Fibroblast of lung (primary cell): ENCODE results near the gene NEURL1. TPM values are rescaled to one million over a fixed set of nuclear protein-coding genes. Genes with fewer than 3 reads are reported as not detected.

ENCODE experiments used
- DNase-seq, 2 donors: peaks; one replicate each; pipeline versions ENCODE4 v3.0.0 to v3.0.0-alpha.2; 2010; ENCODE audit warnings: low read depth in 2 of 2
- H2AFZ ChIP-seq: 2 replicates; pipeline ENCODE4 v1.5.1; 2012; ENCODE audit warnings: low read length, control low read depth, inconsistent platforms
- H3K27ac ChIP-seq: 2 replicates; pipeline ENCODE4 v1.5.1; 2011; ENCODE audit warnings: low read length, control low read depth; ENCODE audit not compliant: insufficient read depth
- H3K27me3 ChIP-seq: 2 replicates; pipeline ENCODE4 v1.5.1; 2011; ENCODE audit warnings: mild to moderate bottlenecking, low read length; ENCODE audit not compliant: control insufficient read depth, insufficient read depth
- H3K36me3 ChIP-seq: 2 replicates; pipeline ENCODE4 v1.5.1; 2011; ENCODE audit warnings: low read length; ENCODE audit not compliant: control insufficient read depth, insufficient read depth
- H3K4me1 ChIP-seq: 2 replicates; pipeline ENCODE4 v1.5.1; 2011; ENCODE audit warnings: low read length; ENCODE audit not compliant: control insufficient read depth, insufficient read depth; ENCODE audit errors: extremely low read depth
- H3K4me2 ChIP-seq: 2 replicates; pipeline ENCODE4 v1.5.1; 2011; ENCODE audit warnings: low read length, control low read depth; ENCODE audit not compliant: insufficient read depth; ENCODE audit errors: extremely low read depth
- H3K4me3 ChIP-seq, 4 experiments: fragments of 200-600 bp in 1 of 4; sonication (generic) in 1 of 4; replicated peaks in 1 of 4; 2 replicates each; pipeline ENCODE4 v1.5.1; 2011 to 2016; ENCODE audit warnings: low read length in 4 of 4, low read depth in 3 of 4, mild to moderate bottlenecking in 3 of 4, control low read depth in 2 of 4, inconsistent platforms in 1 of 4, mixed read lengths in 1 of 4; ENCODE audit not compliant: insufficient read depth in 1 of 4; ENCODE audit errors: control extremely low read depth in 1 of 4
- H3K79me2 ChIP-seq: 2 replicates; pipeline ENCODE4 v1.5.1; 2012; ENCODE audit warnings: mild to moderate bottlenecking, low read length, inconsistent platforms; ENCODE audit not compliant: control insufficient read depth, insufficient read depth
- H3K9ac ChIP-seq: 2 replicates; pipeline ENCODE4 v1.5.1; 2011; ENCODE audit warnings: mild to moderate bottlenecking, low read length, control low read depth; ENCODE audit not compliant: insufficient read depth
- H3K9me3 ChIP-seq: 2 replicates; pipeline ENCODE4 v1.5.1; 2012; ENCODE audit warnings: low read depth, low read length; ENCODE audit not compliant: control insufficient read depth, insufficient read depth
- H4K20me1 ChIP-seq: 2 replicates; pipeline ENCODE4 v1.5.1; 2011; ENCODE audit warnings: low read length; ENCODE audit not compliant: control insufficient read depth, insufficient read depth; ENCODE audit errors: extremely low read depth
- EZH2 ChIP-seq: IDR thresholded peaks from 2 replicates; pipeline ENCODE4 v1.5.1; 2012; ENCODE audit warnings: low read length, control low read depth, mild to moderate bottlenecking; ENCODE audit errors: missing control alignments
- polyA plus RNA-seq, 2 donors: library from polyadenylated mRNA; depleted of rRNA in 1 of 2; stranded (reverse) in 1 of 2; unstranded in 1 of 2; fragments of >200 nt; gene quantifications; 2 replicates each; pipeline ENCODE4 v1.2.1, GENCODE V29; 2011 to 2012; ENCODE audit warnings: missing spikeins in 1 of 2
- total RNA-seq: library from RNA; depleted of rRNA; stranded (reverse); fragments of >200 nt; gene quantifications from 2 replicates; pipeline ENCODE4 v1.2.1, GENCODE V29; 2014
- TF ChIP-seq, protein P1 (sequence below), 2 donors: IDR thresholded peaks in 1 of 2; conservative IDR thresholded peaks in 1 of 2; 1 replicate in 1 of 2; 2 replicates in 1 of 2; pipeline ENCODE4 v1.5.1; 2011 to 2012; ENCODE audit warnings: low read length in 2 of 2, control low read depth in 1 of 2, inconsistent platforms in 1 of 2, low read depth in 1 of 2, mild to moderate bottlenecking in 1 of 2

NEURL1 gene
- total and polyA plus RNA-seq, 2 donors (not counting 1 experiment from before 2014, with no cell fraction given): 0.12 TPM; not detected in 1

DNA sequence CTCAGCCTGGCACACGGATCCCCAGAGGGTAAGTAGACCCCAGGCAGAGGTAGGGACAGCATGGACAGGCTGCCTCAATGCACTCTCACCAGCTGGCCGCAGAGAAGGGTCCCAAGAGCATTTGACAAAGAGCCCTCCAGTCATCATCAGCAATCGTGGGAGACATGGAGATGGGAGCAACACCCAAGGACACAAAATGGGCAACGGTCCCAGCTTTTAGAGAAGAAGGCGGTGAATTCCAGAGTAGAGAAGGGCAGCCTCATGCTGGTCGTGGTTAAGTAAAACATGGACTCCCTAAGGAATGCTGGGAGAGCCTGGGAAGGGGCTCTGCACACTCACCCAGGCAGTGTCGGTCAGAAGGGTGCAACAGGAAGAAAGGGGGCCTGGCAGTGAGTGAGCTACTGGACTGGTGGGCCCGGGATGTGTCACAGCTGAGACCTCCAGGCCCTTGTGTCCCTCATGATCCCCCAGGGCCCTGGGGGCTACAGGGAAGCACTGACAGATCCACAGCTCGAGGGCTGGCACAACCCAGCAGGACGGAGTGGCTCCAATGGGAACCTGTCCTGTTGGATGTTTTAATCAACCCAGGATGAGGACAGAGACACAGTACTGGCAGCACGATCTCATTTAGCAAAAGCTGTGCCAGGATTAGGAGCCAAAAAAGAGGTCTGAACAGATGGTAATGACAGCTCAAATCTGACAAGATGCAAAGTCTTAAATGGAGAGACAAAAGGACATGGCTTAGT, 147.1 kb downstream of the NEURL1 start:
- DNase-seq: peak; percentile 43 to 55

DNA sequence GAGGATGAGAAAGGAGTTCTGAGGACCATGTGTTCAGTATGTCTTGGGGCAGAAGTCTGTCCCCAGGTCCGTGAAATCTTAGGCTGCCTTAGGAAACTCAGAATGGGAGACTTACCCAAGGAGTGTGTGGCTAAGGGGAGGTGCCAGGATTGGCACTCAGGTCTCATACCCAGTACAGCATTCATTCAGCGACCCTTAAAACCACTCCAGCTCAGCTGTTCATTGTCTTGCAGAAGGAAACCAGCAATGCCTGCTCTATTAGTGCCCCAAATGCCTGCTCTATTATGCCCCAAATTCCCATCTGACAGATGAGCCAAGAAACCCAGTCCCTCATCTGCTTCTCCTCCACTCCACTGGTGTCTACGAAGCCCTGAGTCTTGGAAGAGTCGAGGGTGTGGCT, 147.8 kb downstream of the NEURL1 start:
- Histone ChIP-seq H3K9ac (no peak overlapping the region), H3K27me3 (no peaks in the 10 kb centered on the region), H3K4me2 (no peak overlapping the region), H2AFZ (no peak overlapping the region), H3K36me3 (peaks cover 10% of the 10 kb centered on the region), H3K9me3 (no peaks in the 10 kb centered on the region), H4K20me1 (no peaks in the 10 kb centered on the region), H3K4me1 (peaks cover 52% of the 10 kb centered on the region), H3K79me2 (peaks cover 43% of the 10 kb centered on the region), H3K27ac (no peak overlapping the region), H3K4me3 (no peak overlapping the region)
- no peak for DNase-seq
- TF ChIP-seq, protein P1, sequence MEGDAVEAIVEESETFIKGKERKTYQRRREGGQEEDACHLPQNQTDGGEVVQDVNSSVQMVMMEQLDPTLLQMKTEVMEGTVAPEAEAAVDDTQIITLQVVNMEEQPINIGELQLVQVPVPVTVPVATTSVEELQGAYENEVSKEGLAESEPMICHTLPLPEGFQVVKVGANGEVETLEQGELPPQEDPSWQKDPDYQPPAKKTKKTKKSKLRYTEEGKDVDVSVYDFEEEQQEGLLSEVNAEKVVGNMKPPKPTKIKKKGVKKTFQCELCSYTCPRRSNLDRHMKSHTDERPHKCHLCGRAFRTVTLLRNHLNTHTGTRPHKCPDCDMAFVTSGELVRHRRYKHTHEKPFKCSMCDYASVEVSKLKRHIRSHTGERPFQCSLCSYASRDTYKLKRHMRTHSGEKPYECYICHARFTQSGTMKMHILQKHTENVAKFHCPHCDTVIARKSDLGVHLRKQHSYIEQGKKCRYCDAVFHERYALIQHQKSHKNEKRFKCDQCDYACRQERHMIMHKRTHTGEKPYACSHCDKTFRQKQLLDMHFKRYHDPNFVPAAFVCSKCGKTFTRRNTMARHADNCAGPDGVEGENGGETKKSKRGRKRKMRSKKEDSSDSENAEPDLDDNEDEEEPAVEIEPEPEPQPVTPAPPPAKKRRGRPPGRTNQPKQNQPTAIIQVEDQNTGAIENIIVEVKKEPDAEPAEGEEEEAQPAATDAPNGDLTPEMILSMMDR (conservative IDR thresholded peaks at IDR 0.05 in 1 of 2, IDR thresholded peaks at IDR 0.05 in 1 of 2; ENCODE audit: low read depth in 1 of 2, low read length in 2 of 2): no peak
- TF ChIP-seq EZH2: no peak

More for the DNA sequence above, 147.1 kb downstream of the NEURL1 start:
- Histone ChIP-seq H3K27ac (peak overlapping the region; percentile 18), H3K36me3 (peaks cover 10% of the 10 kb centered on the region), H3K9me3 (no peaks in the 10 kb centered on the region), H2AFZ (no peak overlapping the region), H3K4me3 (no peak overlapping the region), H4K20me1 (no peaks in the 10 kb centered on the region), H3K27me3 (no peaks in the 10 kb centered on the region), H3K4me2 (no peak overlapping the region), H3K9ac (no peak overlapping the region), H3K79me2 (peaks cover 46% of the 10 kb centered on the region), H3K4me1 (peaks cover 48% of the 10 kb centered on the region)
- TF ChIP-seq EZH2: no peak
- TF ChIP-seq, protein P1 (conservative IDR thresholded peaks at IDR 0.05 in 1 of 2, IDR thresholded peaks at IDR 0.05 in 1 of 2; ENCODE audit: low read depth in 1 of 2, low read length in 2 of 2): no peak

Other genes starting within 250 kb of the NEURL1 start
- gene RPEL1, start 247.8 kb upstream of the NEURL1 start, total RNA-seq: 0.17 and 0.26 TPM in 2 replicates
- 0.09 and 0.18 TPM in 2 replicates for gene RPEL1, start 247.8 kb upstream of the NEURL1 start, polyA plus RNA-seq
- gene INA, start 216.6 kb upstream of the NEURL1 start, total RNA-seq: under 0.01 and 0.50 TPM in 2 replicates
- 3.5 and 8.2 TPM in 2 replicates for gene INA, start 216.6 kb upstream of the NEURL1 start, polyA plus RNA-seq
- 8.9 and 12.1 TPM in 2 replicates for gene PCGF6, start 142.6 kb upstream of the NEURL1 start, total RNA-seq
- 13.2 and 13.3 TPM in 2 replicates for gene PCGF6, start 142.6 kb upstream of the NEURL1 start, polyA plus RNA-seq
- 3.0 and 4.1 TPM in 2 replicates for gene TAF5, start 125.7 kb upstream of the NEURL1 start, total RNA-seq
- gene TAF5, start 125.7 kb upstream of the NEURL1 start, polyA plus RNA-seq: 3.4 and 3.9 TPM in 2 replicates
- gene ATP5MK, start 97.2 kb upstream of the NEURL1 start, total RNA-seq: 148 and 155 TPM in 2 replicates
- gene ATP5MK, start 97.2 kb upstream of the NEURL1 start, polyA plus RNA-seq: 355 and 386 TPM in 2 replicates
- gene PDCD11, start 97.1 kb upstream of the NEURL1 start, total RNA-seq: 28.8 and 34.0 TPM in 2 replicates
- 10.0 and 15.1 TPM in 2 replicates for gene PDCD11, start 97.1 kb upstream of the NEURL1 start, polyA plus RNA-seq
- 31.6 and 35.8 TPM in 2 replicates for gene CALHM2, start 41.3 kb upstream of the NEURL1 start, total RNA-seq
- 29.8 and 37.2 TPM in 2 replicates for gene CALHM2, start 41.3 kb upstream of the NEURL1 start, polyA plus RNA-seq
- not detected in 2 replicates for gene CALHM1, start 34.8 kb upstream of the NEURL1 start, total RNA-seq
- gene CALHM1, start 34.8 kb upstream of the NEURL1 start, polyA plus RNA-seq: not detected in 2 replicates
- gene CALHM3, start 14.5 kb upstream of the NEURL1 start, total RNA-seq: not detected in 2 replicates
- gene CALHM3, start 14.5 kb upstream of the NEURL1 start, polyA plus RNA-seq: not detected in 2 replicates